GM19351 (cell line): ENCODE results near the gene MPDZ.

ENCODE experiments used
- ATAC-seq: cut with Tn5 transposase; IDR thresholded peaks from one replicate; pipeline ENCODE4 v1.9.1; 2021; ENCODE audit warnings: mild to moderate bottlenecking, moderate library complexity; ENCODE audit not compliant: unreplicated experiment

The MPDZ gene

DNA sequence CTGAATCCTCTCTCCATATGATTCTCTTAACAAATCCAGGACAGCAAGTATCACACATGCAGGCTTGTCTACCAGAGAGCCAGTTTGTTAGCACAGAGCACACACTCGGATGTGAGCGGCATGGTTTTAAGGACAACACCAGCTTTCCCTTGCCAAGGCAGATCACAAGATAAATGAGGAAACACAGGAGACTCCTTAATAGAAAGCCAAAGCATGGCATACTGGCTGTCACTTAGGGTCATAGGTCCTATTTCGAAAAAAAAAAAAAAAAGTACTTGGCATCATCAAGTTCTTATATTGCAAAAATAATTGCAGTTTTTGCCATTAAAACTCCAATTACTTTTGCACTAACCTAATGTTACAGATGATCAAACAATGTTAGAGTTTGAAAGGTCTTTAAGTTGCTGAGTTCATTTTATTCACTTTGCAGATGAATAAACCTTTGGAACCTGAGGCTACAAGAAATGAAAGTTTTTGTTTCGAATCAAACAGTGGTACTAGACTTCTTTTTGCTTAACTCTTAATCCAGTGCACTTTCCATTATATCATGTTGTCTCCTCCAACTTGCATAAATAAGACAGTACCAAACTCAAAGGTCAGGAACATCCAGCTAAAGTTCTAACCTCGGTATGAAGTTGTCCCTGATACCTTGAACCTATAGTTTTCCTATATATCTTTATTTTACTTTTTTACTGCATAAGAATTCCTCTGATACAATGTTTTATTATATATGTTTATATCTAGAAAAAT is 138.5 kb downstream of the MPDZ start:
- ATAC-seq, result no peak

DNA sequence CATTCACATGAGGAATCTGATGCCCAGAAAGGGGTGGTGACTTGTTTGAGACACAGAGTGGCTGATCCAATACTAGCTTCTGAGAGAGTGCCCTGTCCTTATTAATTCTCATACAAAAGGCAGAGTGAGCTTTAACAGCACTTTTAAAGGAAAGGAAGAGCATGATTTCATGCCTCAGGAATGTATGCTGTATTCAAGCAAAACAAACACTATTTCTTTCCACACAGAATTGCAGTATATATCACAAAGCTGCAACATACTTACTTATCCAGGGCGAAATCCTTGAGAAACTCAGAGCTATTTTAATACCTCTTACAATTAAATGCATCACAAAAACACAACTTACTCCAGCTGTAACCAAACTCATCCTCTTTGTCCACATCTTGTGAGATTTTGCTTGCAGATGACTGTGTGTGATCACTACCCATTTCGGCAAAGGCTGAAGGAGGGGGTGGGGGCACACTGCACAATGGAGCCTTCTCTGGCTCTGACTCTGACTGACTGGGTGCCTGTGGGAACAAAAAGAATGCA is 139.8 kb downstream of the MPDZ start:
- ATAC-seq, result no peak

DNA sequence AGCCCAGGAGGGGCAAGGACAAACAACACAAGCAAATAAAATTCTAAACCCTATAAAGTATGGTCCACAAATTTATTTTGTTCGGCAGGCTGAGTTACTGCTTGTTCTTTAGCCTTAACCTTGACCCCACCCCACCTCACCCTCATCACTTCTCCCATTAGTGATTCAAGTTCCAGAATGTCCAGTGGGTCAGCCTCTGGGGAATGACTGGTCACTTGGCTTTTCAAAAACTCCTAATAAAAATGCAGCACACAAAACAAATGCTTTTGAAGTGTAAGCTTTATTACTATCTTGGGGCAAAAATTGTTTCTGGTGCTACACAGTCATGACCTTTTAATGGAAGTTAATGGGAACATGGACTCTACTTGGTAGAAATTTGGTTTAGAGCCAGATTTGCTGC is 142.1 kb downstream of the MPDZ start:
- no peak for ATAC-seq

DNA sequence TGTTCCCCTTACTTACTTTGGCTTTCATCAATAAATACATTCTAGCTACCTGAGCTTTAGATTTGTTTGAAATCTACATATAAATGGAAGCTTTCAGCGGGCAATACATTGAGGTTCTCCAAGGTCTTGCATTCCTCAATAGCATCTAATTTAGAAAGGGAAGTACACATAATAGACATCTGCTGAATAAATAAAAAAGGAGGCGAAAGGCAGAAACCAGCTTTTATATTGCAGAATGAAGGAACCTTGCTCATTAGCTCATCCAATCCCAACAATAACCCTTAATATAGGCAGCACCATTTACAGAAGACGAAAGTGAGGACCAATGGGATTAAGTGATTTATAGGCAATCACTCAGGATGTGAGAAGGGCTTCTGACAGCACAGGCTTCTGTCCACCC is 147.5 kb downstream of the MPDZ start:
- ATAC-seq, result no peak

DNA sequence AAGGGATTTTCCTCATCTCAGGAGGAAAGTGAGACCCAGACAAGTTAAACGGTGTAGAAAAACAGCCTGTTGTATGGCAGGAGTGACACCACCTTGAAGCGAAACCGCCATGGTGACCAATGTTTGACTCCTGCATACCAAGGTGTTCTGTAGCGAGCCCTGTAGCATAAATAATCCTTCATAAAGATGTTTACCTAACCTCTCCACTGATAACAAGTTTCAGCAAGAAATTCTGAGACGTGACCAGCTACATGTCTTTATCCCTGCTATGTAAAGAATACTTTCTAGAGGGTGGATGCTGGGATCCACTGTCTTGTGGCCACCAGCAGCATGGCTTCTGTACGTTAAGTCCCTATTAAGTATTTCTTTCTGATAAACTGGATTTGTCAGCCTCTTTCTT is 148.1 kb downstream of the MPDZ start:
- no peak for ATAC-seq

DNA sequence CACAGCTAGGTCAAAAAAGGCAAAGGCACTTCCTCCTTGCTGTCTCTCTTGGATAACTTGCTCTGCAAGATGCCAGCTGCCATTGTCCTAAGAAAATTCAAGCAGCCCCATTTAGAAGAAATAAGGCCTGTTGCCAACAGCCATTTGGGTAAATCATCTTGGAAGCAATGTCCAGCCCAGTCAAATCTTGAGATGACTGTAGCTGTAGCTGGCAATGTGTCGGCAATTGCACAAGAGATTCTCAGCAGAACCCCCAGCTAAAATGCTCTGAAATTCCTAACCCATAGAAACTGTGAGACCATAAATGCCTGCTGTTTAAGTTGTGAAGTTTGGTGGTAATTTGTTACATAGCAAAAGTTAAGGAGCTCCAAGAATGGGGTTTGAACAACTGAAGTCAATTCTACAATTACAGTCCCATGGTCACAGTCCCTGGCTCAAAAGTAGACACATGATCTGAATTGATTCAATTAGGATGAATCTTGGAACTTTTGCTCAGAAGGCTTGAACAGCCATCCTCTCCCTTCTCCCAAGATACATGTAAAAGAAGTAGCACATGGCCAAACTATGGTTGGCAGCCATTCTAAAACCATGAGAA is 151.1 kb downstream of the MPDZ start:
- ATAC-seq, result no peak

DNA sequence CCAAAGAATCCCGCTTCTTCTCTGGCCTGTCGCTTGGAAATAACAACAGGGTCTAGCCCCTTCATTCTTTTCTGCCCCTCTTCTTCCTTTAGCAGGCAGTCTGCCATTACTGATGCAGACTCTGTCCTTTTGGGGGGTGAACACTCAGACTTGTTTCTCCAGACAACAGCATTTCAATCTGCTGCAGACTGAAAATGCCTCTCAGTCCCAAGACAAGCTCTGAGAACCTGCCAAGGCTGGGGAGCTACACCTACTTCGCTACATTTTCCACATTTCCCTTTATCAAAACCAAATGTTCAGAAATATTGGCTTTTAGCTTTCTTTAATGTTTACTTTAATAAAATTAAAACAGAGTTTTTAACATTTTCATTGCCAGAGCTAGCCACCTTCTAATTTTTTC is 152.4 kb downstream of the MPDZ start:
- no peak for ATAC-seq

DNA sequence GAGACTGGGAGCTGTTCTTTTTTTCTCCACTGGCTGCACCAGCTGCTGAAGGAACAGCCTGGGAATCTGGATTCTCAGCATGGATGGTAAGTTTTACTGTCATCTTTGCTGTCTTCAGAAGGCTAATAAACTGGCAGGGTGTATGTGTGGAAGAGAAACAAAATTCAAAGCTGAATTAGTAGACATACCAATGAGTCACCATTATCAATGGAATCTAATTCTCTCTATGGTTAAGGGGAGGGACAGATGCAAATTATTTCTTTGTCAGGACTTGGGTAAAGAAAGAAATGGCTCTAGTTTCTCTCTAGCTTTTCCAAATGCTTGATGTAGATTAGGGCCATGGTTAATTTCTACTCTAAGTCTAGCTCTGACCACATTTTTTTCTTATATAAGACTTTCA is 154.2 kb downstream of the MPDZ start:
- ATAC-seq, result no peak

DNA sequence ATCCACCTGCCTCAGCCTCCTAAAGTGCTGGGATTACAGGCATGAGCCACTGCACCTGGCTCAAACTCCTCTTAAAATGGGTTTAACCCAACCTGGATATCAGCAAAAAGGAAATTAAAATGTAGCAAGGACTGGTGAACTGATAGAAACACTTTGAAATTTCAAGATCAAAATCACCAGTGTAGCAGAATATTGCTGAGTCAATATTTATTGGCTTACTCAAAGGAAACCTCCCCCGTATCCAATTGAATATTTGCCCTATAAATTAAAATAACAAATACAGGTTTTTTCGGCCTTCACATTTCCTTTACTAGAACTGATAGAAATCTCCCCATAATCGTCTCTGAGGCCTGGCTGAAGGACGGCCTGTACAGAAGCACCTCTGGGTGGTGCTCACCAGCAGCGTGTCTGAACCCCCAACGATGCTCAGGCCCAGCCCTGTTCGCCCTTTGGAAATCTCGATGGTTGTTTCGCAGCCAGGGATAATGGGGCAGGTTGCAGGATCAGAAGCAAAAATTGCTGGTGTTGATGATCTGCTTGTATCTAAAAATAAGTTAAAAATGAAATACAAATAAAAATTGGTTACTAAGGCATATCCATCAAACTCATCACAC is 156.6 kb downstream of the MPDZ start:
- no peak for ATAC-seq

DNA sequence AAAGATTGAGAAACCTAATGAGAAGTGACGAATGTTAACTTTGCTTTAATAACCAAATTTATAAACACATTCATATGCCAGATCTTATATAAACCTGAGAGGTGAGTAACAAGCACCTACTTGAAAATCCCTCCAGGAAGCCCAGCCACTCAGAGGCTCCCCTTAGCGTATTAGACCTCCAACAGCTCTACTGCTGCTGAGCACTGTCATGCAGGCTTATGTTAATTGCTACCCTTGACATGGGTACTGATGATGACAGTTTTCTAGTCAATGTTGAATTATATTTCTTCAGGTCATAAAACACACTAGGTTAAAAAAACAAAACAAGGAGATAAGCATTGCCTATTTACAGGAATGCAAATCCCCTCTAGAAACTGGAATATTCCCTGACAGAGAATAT is 161.2 kb downstream of the MPDZ start:
- ATAC-seq, result no peak

DNA sequence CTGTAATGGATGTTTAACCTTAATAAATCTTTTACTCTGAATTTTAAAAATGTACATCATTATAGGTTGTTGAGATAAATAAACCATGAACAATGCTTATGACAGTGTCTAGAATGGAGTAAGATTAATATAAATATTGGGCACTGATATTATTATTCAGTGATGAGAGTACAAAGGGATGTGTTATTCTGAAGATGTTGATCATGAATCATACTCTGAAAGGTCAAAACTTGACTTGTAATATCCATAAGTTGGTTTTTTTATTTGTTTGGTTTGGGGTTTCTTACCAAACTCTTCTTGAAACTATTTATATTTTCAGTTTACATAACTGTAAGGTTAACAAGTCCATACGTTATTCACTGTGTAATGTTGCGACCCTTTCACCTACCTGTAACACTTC is 163.2 kb downstream of the MPDZ start:
- ATAC-seq, result no peak

DNA sequence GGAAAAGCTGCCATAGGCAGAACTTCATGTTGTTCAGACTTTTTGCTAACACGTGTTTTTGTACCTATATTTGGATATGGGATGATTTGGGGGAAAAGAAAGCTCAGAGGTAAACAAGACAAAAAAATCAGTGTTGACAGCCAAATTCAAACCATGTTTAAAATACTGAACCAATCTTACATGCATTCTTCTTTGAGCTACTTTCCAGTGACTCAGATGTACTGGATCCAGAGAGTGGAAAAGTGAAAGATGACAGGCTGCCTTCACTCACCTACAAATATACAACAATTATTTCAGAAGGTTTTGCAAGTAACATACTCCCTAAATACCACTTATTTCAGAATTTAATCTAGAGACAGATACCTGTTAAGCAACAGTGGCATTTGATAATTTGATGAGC is 165.7 kb downstream of the MPDZ start:
- no peak for ATAC-seq

DNA sequence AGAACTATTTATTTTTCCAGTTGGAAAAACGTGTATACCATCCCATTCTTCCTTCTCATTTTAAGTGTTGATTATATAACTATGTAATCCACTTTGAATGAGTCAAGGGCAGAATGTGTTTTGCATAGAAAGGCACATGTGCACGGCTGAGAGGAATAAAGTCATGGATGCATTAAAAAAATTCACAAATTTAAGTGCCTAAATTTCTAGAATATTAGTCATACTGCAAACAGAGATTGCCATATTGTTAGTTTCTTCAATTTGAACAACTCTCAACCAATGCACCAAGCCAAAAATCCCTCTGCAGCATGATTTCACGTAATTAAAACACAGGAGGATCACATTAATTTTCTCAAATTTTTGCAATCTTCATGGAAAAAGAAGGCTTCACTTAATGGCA is 166.3 kb downstream of the MPDZ start:
- ATAC-seq, result no peak

DNA sequence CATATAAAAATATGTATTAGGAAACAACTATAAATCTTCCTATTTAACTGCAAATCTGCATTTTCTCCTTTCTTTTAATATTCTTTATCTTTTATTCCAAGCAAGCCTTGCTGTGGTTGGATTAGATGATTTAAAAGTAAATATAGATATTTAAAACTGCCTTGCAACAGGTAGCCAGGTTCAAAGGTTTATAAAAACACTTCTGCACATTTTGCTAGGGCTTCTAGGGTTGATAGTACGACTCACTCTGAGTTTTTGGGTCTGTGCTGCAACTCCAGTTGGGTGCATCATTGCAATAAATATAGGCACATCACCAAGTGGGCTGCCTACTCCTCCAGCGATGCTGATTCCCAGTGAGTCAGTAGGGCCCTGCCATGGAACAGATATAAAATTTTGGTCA is 167.7 kb downstream of the MPDZ start:
- ATAC-seq, result no peak

DNA sequence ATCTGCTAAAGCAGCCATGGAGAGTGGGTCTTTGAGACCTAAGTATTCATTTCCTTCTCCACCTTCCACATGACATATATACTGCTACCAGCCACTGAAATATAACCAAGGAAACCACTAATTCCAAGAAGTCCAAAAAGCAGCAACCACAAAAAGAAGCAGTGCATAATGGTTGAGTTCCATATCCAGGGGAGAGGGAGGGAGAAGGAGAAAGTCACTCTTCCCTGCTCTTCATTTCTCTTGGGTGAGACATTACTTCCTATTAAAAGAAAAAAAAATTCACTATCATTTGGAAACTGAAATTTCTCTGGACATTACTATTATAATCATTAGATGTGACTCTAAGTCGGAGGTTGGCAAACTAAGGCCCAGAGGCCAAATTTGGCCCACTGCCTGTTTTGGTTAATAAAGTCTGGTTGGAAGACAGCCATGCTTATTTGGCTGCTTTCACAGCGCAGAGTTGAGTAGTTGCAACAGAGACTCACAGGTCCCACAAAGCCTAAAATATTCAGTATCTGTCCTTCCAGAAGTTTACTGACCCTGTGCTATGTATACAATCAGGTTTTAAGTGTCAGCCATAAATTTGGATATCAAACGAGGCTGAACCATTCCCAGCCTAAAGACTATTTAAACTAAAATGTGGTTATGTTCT is 168.6 kb downstream of the MPDZ start:
- no peak for ATAC-seq

DNA sequence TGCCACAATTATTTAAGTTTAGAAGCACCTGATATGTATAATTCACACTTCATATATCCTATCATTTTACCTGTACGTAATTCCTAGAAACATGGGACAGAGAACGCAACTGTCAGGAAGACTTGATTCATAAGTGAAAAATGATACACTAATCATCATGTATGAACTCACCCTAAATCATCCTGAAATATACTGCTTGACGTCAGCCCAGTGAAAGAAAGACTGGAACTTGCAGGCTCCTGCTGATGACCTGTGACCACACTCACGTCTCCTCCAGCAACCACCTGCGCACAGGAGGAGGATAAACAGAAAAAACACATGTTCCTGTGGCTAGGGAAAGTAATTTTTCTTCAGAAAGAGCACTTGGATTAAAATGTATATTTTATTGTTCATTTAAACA is 169.7 kb downstream of the MPDZ start:
- ATAC-seq, result no peak

DNA sequence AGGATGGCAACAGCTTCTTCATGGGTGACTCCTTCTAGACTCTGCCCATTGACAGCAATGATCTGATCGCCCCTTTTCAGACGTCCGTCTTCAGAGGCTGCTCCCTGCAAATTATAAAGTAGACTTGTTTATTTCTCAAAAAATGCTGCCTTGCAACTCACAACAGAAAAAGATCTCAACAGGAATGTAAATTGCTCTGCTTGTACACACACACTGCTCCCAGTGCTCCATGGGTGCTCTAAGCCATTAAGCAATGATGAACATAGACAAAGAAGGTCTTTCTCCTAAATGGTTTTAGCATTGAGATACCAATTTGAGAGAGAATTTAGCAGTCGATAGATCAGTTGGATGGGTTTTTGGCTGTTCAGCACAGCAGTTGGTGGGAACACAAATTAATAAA is 172.5 kb downstream of the MPDZ start:
- no peak for ATAC-seq

DNA sequence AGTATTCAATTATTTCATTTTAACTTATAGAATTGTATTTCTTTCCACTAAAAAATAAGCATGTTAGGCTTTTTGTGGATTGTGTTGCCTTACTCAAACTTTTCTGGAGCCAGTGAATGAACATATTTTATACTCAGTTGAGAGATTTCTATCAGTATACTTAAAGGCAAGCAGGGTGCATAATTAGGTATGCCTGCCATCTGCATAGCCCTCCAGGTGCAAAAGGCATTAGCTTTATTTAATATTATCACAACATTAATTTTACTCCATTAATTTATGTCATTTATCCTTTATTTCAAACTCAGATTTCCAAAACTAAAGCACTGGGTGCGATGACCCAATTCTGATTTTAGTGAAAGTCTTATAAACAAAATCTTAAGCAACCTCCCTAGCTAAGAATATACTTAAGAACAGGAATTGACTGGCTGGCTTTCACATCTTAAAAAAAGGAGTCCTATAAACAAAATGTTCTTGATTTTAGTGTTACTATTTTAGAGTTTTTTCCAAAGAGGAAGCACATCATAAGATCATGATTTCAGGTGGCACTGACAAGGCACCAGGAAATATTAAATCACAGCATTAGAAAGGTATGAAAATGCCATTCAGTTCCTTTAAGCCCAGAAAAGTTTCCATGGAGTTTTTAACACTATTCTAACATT is 178.4 kb downstream of the MPDZ start:
- no peak for ATAC-seq

DNA sequence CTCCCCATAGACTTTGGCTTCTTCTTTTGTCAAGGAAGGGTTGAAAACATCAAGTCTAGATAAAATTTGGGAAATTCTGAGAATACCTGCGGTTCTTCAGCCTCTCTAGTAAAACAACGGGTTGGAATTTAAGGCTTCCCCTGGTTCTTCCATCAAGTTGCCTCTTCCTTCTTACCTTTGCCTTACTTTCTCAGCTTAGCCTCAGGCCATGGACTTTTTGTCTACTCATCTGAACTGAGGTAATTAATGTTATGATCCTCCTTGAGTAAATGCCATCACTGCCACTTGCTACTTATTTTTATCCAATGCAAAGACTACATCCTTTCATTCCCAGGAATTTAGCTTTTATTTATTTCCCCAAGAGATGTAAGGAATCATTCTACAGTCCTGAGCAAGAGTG is 184.4 kb downstream of the MPDZ start:
- ATAC-seq, result no peak

DNA sequence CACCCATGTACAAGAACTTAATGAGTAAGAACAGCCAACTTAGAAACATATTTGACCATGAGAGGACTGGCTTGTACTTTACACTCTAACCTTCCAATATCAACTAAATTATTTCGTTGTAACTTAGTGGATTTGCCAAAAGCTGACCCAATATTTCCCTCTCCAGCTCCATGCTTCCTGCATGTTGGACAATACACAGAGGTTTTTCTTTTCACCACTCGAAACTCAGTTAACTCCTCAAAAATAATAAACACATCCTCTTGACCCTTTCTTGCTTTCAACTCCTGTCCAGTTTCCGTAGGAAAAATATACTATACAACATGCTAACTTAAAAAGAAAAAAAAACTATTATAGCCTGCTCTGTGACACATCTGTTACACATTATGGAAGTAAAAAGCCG is 188.9 kb downstream of the MPDZ start:
- ATAC-seq, result no peak

DNA sequence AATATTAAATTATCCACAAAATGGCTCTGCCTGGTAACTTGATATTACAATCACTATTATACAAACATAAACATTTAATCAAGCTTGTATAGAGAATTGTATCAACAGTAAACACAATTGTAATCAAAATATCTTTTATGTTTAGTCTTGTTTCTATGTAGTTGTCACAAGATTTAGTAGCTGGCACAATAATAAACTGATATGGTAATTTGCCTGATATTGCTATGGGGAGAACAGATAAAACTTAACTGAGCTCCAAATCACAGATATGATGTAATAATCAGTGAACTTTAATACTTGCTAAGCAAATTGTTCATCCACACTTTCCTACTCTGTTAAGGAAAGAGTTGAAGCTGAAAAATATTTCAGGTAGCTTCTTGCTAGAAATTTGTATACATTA is 189.8 kb downstream of the MPDZ start:
- ATAC-seq, result no peak
